Gastrocnemius medialis (tissue), 4 donors: ENCODE results near the gene TATDN3.

Source experiments
- CTCF ChIP-seq, 5 experiments: fragments of 450-650 bp in 3 of 5; fragments of 200-600 bp in 2 of 5; sonication (generic) in 2 of 5; IDR thresholded peaks in 4 of 5; conservative IDR thresholded peaks in 1 of 5; 1 replicate in 4 of 5; 2 replicates in 1 of 5; pipeline ENCODE4 v1.5.1; 2016 to 2019; ENCODE audit warnings: antibody characterized with exemption in 5 of 5, mild to moderate bottlenecking in 3 of 5, moderate library complexity in 3 of 5
- POLR2A ChIP-seq, 2 donors: fragments of 450-650 bp; IDR thresholded peaks; one replicate each; pipeline ENCODE4 v1.6.1; 2017; ENCODE audit warnings: antibody characterized with exemption in 2 of 2, mild to moderate bottlenecking in 2 of 2, moderate library complexity in 2 of 2

DNA sequence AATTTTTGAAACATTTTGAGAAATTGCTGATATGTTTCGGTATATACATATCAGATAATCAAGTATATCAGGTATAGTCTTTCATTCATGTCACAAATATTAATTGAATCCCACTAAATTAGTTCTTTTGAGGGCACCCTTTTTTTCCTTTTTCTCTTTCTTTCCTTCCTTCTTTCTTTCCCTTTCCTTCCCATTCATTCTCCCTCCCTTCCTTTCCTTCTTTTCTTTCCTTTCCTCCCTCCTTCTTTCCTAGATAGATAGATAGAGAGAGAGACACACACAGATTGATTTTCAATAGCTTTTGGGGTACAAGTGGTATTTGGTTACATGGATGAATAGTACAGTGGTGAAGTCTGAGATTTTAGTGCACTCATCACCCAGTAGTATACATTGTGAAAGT lies 5.8 kb upstream of the TATDN3 start:
- TF ChIP-seq CTCF (IDR thresholded peaks at IDR 0.05 in 4 of 5, conservative IDR thresholded peaks at IDR 0.05 in 1 of 5): no peak
- TF ChIP-seq POLR2A (IDR thresholded peaks at IDR 0.05): no peak
